Activated CD4-positive, alpha-beta T cell treated with anti-CD3 and anti-CD28 coated beads, Interleukin-2, amount 10 ng/mL, durations not matched to agents 24 days and 14 days (primary cell): ENCODE data around the gene NEURL2. TPM values are rescaled to one million over a fixed set of nuclear protein-coding genes. Genes with fewer than 3 reads are reported as not detected.

Source experiments
- DNase-seq: peaks from one replicate; pipeline ENCODE4 v3.0.0; 2022
- H3K27ac Mint-ChIP-seq: one replicate; pipeline ENCODE4 v1.8.0; 2022; ENCODE audit warnings: mild to moderate bottlenecking, mixed read lengths
- H3K27me3 Mint-ChIP-seq: one replicate; pipeline ENCODE4 v1.8.0; 2022; ENCODE audit warnings: mixed read lengths
- H3K36me3 Mint-ChIP-seq: one replicate; pipeline ENCODE4 v1.8.0; 2022; ENCODE audit warnings: low read depth, mild to moderate bottlenecking, mixed read lengths
- H3K4me1 Mint-ChIP-seq: one replicate; pipeline ENCODE4 v1.8.0; 2021; ENCODE audit warnings: mixed read lengths
- H3K4me3 Mint-ChIP-seq: one replicate; pipeline ENCODE4 v1.8.0; 2022; ENCODE audit warnings: mild to moderate bottlenecking, moderate library complexity, mixed read lengths
- H3K9me3 Mint-ChIP-seq: one replicate; pipeline ENCODE4 v1.8.0; 2021; ENCODE audit warnings: mixed read lengths
- intact Hi-C: fragments of 100-400 bp; cut with micrococcal nuclease; formaldehyde crosslinking; loops from one replicate; pipeline ENCODE4 v1.15.1; 2023
- total RNA-seq: library from RNA; stranded (reverse); gene quantifications from 2 replicates; pipeline ENCODE4 v1.2.3, GENCODE V29; 2022

NEURL2 gene
- total RNA-seq, 1 donor from 2014 or later, result 2.4 TPM

DNA sequence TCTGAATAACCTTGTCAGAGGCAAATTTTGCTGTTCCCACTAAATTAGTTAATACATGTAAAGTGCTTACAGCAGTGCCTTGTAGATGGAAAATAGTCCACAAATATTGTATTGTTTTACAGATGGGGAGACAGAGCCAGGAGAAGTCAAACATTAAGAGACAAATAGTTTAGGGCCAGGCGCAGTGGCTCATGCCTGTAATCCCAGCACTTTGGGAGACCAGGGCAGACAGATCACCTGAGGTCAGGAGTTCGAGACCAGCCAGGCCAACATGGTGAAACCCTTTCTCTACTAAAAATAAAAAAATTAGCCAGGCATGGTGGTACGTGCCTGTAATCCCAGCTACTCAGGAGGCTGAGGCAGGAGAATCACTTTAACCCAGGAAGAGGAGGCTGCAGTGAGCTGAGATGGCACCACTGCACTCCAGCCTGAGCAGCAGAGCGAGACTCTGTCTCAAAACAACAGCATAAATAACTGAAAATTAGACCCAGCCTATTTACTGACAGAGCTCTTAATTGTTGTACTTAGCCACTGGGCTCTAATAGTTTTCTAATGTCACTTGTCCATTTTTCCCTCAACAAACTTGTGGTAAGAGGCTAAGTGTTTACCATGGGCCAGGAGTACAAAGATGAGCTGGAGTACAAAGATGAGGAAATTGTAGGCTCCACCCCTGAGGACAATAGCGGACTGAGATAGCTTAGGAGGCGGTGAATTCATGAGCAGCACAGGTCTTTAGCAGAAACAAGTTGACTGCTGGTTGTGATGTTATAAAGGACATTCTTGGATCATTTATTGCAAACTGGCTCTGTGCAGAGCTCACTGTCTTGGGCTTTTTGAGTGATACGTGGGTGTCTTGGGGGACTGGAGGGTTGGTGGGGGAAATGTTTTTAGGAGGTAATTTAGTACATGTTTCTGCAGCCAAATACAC lies 27.2 kb downstream of the NEURL2 start:
- H3K4me1 Mint-ChIP-seq, result peaks cover 12% of the 10 kb centered on the region
- intact Hi-C loops, result no loop called here
- no peak for DNase-seq
- H3K9me3 Mint-ChIP-seq, result no peaks in the 10 kb centered on the region
- no peak overlapping the region for H3K4me3 Mint-ChIP-seq
- peaks cover 13% of the 10 kb centered on the region for H3K36me3 Mint-ChIP-seq
- H3K27me3 Mint-ChIP-seq, result no peaks in the 10 kb centered on the region
- no peak overlapping the region for H3K27ac Mint-ChIP-seq

DNA sequence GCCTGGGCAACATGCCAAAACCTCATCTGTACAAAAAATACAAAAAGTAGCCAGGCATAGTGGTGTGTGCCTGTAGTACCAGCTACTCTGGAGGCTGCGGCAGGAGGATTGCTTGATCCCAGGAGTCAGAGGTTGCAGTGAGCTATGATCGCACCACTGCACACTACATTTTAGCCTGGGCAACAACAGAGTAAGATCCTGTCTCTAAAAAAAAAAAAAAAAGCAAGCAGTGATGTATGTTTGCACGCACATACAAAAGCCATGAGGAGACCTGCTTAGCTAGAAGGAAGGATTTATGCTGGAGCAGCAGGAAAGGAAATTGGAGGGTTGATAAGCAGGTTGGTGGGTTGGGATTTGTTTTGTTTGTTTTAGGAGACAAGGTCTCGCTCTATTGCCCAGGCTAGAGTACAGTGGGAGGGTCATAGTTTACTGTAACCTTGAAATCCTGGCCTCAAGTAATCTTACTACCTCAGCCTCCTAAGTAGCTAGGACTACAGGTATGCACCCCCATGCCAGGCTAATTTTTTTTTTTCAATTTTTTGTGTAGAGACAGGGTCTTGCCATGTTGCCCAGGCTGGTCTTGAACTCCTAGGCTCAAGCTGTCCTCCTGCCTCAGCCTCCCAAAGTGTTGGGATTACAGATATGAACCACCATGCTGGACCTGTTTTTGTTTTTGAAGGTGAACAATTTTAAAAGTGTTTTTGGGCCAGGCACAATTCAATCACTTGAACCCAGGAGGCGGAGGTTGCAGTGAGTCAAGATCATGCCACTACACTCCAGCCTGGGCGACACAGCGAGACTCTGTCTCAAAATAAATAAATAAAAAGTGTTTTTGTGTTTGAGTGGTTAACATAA lies 29.6 kb downstream of the NEURL2 start:
- H3K4me3 Mint-ChIP-seq, result no peak overlapping the region
- H3K9me3 Mint-ChIP-seq, result no peaks in the 10 kb centered on the region
- intact Hi-C loops, result no loop called here
- peaks cover 27% of the 10 kb centered on the region for H3K4me1 Mint-ChIP-seq
- H3K27ac Mint-ChIP-seq, result no peak overlapping the region
- no peaks in the 10 kb centered on the region for H3K27me3 Mint-ChIP-seq
- peaks cover 13% of the 10 kb centered on the region for H3K36me3 Mint-ChIP-seq
- DNase-seq, result no peak

DNA sequence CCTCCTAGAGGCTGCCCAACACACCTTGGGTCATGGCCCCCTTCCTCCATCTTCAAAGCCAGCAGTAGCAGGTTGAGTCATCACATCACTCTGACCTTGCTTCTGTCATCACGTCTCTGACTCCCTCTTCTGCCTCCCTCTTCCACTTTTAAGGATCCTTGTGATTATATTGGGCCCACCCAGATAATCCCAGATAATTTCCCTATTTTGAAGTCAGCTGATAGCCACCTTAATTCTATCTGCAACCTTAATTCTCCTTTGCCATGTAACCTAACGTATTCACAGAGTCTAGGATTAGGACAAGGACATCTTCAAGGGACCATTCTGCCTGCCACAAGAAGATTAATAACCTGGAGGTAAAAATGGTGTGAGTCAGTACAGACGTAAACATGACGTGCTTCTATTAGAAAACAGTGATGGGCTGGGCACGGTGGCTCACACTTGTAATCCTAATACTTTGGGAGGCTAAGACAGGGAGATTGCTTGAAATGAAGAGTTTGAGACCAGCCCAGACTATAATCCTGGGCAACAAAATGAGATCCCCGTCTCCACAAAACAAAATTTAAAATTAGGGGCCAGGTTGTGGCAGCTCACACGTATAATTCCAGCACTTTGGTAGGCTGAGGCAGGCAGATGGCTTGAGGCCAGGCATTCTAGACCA lies 30.3 kb downstream of the NEURL2 start:
- Mint-ChIP-seq H3K27me3 (no peaks in the 10 kb centered on the region), H3K27ac (no peak overlapping the region), H3K4me3 (no peak overlapping the region), H3K36me3 (peaks cover 13% of the 10 kb centered on the region), H3K4me1 (peaks cover 30% of the 10 kb centered on the region), H3K9me3 (no peaks in the 10 kb centered on the region)
- DNase-seq, result no peak
- intact Hi-C loops, result no loop called here

DNA sequence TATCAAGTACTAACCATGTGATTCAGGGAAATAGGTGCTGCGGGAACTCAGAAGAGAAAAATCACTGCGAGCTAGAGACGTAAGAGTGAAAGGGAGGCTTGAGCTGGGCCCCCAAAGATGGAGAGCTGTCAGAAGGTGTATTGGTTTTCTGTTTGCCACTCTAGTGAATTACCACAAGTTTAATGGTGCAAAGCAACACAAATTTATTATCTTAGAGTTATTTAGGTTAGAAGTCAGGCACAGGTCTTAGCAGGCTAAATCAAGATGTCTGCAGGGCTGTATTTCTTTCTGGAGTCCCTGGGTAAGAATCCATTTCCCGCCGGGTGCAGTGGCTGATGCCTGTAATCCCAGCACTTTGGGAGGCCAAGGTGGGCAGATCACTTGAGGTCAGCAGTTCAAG lies 31.1 kb downstream of the NEURL2 start:
- Mint-ChIP-seq H3K27ac (no peak overlapping the region), H3K9me3 (no peaks in the 10 kb centered on the region), H3K4me1 (peaks cover 34% of the 10 kb centered on the region), H3K36me3 (peaks cover 13% of the 10 kb centered on the region), H3K27me3 (no peaks in the 10 kb centered on the region), H3K4me3 (no peak overlapping the region)
- intact Hi-C loops, result no loop called here
- no peak for DNase-seq

DNA sequence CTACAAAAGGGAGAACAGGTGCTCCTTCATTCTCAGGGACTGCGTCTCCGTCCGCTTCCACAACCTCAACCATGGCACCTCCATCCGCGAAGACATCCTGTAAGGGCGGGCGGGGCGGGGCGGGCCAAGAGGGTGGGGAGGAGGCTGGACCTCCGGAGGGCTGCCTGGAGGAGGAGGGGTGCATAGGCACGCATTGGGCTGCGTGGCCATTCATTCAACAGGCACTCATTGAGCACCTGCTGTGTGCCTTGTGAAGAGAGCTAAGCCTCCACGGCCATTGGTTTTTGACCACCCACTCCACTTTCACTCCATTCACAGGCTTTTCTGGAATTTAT lies 33.2 kb downstream of the NEURL2 start:
- no peak for DNase-seq
- H3K27me3 Mint-ChIP-seq, result no peaks in the 10 kb centered on the region
- H3K9me3 Mint-ChIP-seq, result no peaks in the 10 kb centered on the region
- peak overlapping the region; percentile 98 for H3K4me3 Mint-ChIP-seq
- H3K36me3 Mint-ChIP-seq, result peaks cover 17% of the 10 kb centered on the region
- peak overlapping the region; percentile 98 for H3K27ac Mint-ChIP-seq
- H3K4me1 Mint-ChIP-seq, result peaks cover 35% of the 10 kb centered on the region
- intact Hi-C loops, result loop anchor here (1.0 to 2.0 kb wide), 7 partner anchors 23 to 114 kb away; partner anchors contain the start of genes CTSA, NEURL2, UBE2C and ZNF335

DNA sequence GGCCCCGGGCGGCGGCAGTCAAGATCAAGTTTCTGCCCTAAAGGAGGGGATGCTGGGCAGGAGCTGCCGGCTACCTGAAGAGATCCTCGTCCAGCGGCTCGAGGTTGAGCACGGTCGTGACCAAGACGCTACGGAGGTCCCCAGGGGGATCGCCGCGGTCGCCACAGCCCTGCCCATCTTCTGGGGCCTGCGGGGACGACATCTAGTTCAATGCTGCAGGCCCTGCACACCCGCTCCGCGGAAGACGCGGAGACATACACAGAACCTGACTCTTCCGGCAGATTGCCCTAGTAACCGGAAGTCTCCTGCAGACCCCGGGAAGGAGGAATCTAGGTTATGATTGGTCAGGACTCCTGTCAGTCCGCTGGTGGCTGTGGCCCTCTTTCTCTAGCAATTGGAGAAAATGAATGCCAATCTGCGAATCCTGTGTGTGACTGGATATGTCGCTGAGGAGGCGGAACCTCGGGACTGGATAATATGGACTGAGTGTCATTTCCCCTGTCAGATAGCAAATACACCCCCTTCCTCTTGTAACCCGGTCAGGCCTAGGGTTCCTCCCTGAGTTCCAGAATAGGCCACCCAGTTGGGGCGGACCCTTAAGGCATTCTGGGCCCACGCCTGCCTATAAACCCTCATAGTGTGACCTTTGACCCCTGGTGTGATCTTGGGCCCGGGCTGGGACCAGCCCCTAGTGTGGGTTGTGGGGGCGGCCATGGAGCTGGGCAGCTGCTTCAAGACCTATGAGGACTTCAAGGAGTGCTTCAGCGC lies 33.7 kb downstream of the NEURL2 start, which contains the start of the genes ACOT8 and ZSWIM3:
TSS of gene ACOT8 (minus strand) at position 279 of the 768 bp plus-strand sequence. CDS start at position 202, 77 bp downstream.
TSS of gene ZSWIM3 (plus strand) at position 501 of the 768 bp plus-strand sequence. CDS start at position 713, 212 bp downstream.
- H3K4me3 Mint-ChIP-seq, result peak within 1 kb of the TSS; percentile 98
- peaks cover 35% of the 10 kb centered on the region for H3K4me1 Mint-ChIP-seq
- peak within 1 kb of the TSS; percentile 98 for H3K27ac Mint-ChIP-seq
- intact Hi-C loops, result loop anchor here (1.0 to 2.0 kb wide), 7 partner anchors 22 to 115 kb away; partner anchors contain the start of genes CTSA, NEURL2, UBE2C and ZNF335
- no peaks in the 10 kb centered on the region for H3K9me3 Mint-ChIP-seq
- H3K36me3 Mint-ChIP-seq, result peaks cover 19% of the 10 kb centered on the region
- peak; percentile 99 for DNase-seq
- H3K27me3 Mint-ChIP-seq, result no peaks in the 10 kb centered on the region

DNA sequence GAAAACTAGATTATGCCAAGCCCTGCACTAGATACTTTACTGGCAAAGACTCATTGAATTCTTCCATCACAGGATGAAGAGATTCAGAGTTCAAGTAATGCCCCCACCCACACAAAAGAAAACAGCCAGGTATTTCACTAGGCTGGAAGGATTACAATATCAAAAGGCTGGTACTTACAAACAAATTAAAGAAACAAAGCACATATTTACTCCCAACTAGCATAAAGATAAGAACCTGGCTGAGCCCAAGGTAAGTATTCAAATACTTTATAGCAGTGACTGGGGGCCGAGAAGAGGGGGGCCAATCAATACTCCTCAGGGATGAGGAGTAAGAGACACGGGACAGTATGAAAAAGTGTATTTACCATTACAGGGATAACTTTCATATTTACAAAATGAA lies 37.5 kb downstream of the NEURL2 start:
- Mint-ChIP-seq H3K27ac (no peak overlapping the region), H3K4me3 (no peak overlapping the region)

DNA sequence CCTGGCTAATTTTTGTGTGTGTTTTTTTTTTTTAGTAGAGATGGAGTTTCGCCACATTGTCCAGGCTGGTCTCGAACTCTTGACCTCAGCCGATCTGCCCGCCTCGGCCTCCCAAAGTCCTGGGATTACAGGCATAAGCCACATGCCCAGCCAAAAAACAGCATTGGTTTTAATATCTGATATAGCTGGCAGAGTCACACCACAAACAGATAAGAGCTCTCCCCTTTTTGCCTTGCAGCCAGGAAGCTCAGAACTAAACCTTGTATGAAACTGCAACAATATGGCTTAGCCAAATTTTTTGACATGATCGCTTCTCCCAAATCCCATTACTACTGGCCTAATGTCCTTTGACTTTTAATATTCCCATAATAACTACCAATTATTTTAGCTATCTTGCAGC lies 38.7 kb downstream of the NEURL2 start:
- Mint-ChIP-seq H3K9me3 (no peaks in the 10 kb centered on the region), H3K36me3 (peaks cover 26% of the 10 kb centered on the region), H3K4me1 (peaks cover 12% of the 10 kb centered on the region), H3K4me3 (no peak overlapping the region), H3K27ac (no peak overlapping the region), H3K27me3 (no peaks in the 10 kb centered on the region)
- intact Hi-C loops, result no loop called here
- no peak for DNase-seq

More for the DNA sequence above, 37.5 kb downstream of the NEURL2 start:
- peaks cover 26% of the 10 kb centered on the region for H3K36me3 Mint-ChIP-seq
- H3K9me3 Mint-ChIP-seq, result no peaks in the 10 kb centered on the region
- H3K4me1 Mint-ChIP-seq, result peaks cover 22% of the 10 kb centered on the region
- H3K27me3 Mint-ChIP-seq, result no peaks in the 10 kb centered on the region
- intact Hi-C loops, result no loop called here
- no peak for DNase-seq

DNA sequence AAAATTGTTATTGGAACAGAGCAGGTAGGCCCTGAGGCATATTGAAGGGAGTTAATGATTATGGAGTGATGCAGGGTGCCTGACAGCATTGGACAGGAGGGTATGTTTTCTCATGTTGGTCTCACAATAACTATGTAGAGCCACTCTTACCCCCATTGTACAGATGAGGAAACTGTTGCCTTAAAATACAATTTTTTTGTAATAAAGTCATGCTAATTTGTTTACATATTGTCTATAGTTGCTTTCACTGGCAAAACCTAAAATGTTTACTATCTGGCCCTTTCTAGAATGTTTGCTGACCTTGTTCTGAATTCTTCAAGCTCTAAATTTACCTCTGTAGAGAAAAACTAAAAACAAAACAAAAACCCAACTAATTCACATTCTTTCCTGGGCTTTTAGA lies 39.5 kb downstream of the NEURL2 start:
- intact Hi-C loops, result no loop called here
- DNase-seq, result no peak
- Mint-ChIP-seq H3K27me3 (no peaks in the 10 kb centered on the region), H3K4me3 (no peak overlapping the region), H3K9me3 (no peaks in the 10 kb centered on the region), H3K27ac (no peak overlapping the region), H3K4me1 (peaks cover 11% of the 10 kb centered on the region), H3K36me3 (peaks cover 27% of the 10 kb centered on the region)

DNA sequence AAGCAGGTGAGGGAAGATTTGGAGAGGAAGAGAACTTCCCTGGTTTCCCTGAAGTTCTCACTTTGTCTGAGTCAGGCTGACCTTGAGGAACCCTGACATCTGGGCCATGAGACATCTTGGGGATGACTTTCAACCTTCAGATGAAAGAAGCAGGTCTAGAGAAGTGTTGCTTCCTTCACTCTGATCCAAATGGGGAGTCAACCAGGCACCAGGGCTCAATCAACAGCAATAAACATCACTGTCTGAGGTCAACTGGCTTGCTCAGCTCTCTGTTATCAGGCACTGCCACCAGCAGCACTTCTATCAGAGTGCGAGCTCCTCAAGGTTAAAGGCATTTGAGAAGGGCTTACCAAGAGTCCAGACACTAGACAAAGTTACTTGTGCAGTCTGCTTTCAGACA lies 40.1 kb downstream of the NEURL2 start:
- Mint-ChIP-seq H3K4me3 (no peak overlapping the region), H3K4me1 (peaks cover 9% of the 10 kb centered on the region), H3K9me3 (no peaks in the 10 kb centered on the region), H3K27ac (no peak overlapping the region), H3K27me3 (no peaks in the 10 kb centered on the region), H3K36me3 (peaks cover 30% of the 10 kb centered on the region)
- no peak for DNase-seq
- intact Hi-C loops, result no loop called here

DNA sequence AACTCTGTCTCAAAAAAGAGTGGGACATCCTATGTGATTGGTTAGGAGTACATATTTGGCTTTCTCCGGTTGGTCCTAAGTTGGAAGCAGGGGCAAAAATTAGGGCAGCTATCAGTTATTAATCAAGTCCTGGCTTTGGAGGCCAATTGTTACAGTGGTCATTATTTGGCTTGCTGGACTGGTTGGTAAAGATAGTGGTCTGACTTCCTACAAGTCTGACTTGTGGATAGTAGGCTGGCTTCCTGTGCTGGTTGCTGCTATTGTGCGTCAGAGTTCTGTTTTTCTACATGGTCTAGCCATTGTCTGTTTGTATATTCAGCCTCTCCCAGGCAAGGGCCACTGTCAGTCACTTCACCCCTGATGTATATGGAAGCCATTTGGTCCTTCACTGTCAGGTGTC lies 40.8 kb downstream of the NEURL2 start:
- DNase-seq, result no peak
- Mint-ChIP-seq H3K36me3 (peaks cover 36% of the 10 kb centered on the region), H3K27me3 (no peaks in the 10 kb centered on the region), H3K4me3 (no peak overlapping the region), H3K4me1 (peaks cover 6% of the 10 kb centered on the region), H3K9me3 (no peaks in the 10 kb centered on the region), H3K27ac (no peak overlapping the region)
- intact Hi-C loops, result no loop called here

DNA sequence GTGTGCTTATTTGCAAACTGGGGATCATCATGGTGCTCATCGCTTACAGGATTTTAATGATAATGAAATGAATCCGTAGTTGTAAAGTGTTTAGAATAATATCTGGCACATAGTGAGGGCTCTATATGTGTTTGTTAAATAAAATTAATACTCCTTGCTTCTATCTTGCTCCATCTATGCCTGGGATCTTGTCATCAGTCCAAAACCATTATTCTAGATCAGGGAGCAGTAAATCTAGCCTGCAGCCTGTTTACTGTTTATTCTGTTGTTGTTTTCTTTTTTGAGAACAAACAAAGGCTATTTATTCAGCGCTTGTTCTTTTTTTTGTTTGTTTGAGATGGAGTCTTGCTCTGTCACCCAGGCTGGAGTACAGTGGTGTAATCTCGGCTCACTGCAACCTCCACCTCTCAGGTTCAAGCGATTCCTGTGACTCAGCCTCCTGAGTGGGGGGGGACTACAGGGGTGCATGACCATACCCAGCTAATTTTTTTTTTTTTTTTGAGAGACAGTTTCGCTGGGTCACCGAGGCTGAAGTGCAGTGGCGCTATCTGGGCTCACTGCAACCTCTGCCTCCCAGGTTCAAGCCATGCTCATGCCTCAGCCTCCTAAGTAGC lies 41.9 kb downstream of the NEURL2 start:
- Mint-ChIP-seq H3K4me3 (no peak overlapping the region), H3K27me3 (no peaks in the 10 kb centered on the region), H3K9me3 (no peaks in the 10 kb centered on the region), H3K4me1 (peaks cover 2% of the 10 kb centered on the region), H3K27ac (no peak overlapping the region), H3K36me3 (peaks cover 37% of the 10 kb centered on the region)
- intact Hi-C loops, result no loop called here
- no peak for DNase-seq
